ENCODE results near the gene VPS13C.

The VPS13C gene

GRCh38 chr15:61888074-61888780, 172.0 kb downstream of the VPS13C start:
- peak; percentile 24 to 42 for DNase-seq (ENCODE audit: low read depth in 2 of 2)
- no peak overlapping the region for H3K4me3 ChIP-seq (replicated peaks in 1 of 2; ENCODE audit: low read depth in 2 of 2, low read length in 2 of 2)
- no peak for TF ChIP-seq CTCF (IDR thresholded peaks at IDR 0.05; ENCODE audit: low read depth, low read length)

GRCh38 chr15:61880084-61880483, 180.2 kb downstream of the VPS13C start:
- no peak for TF ChIP-seq CTCF (IDR thresholded peaks at IDR 0.05; ENCODE audit: low read depth, low read length)
- no peak overlapping the region for H3K4me3 ChIP-seq (replicated peaks in 1 of 2; ENCODE audit: low read depth in 2 of 2, low read length in 2 of 2)
- DNase-seq (ENCODE audit: low read depth in 2 of 2), result no peak

- TF ChIP-seq CTCF (IDR thresholded peaks at IDR 0.05; ENCODE audit: low read depth, low read length), result no peak
- DNase-seq (ENCODE audit: low read depth in 2 of 2), result no peak
- no peak overlapping the region for H3K4me3 ChIP-seq (replicated peaks in 1 of 2; ENCODE audit: low read depth in 2 of 2, low read length in 2 of 2)
Measured at GRCh38 chr15:61879219-61879618, 181.0 kb downstream of the VPS13C start.

- peak; percentile 44 for TF ChIP-seq CTCF (IDR thresholded peaks at IDR 0.05; ENCODE audit: low read depth, low read length)
- DNase-seq (ENCODE audit: low read depth in 2 of 2), result peak; percentile 45 to 58
- H3K4me3 ChIP-seq (replicated peaks in 1 of 2; ENCODE audit: low read depth in 2 of 2, low read length in 2 of 2), result no peak overlapping the region
Measured at GRCh38 chr15:61871926-61872522, 188.2 kb downstream of the VPS13C start.

GRCh38 chr15:61869656-61870055, 190.6 kb downstream of the VPS13C start:
- no peak for TF ChIP-seq CTCF (IDR thresholded peaks at IDR 0.05; ENCODE audit: low read depth, low read length)
- DNase-seq (ENCODE audit: low read depth in 2 of 2), result no peak

GRCh38 chr15:61861962-61862361, 198.3 kb downstream of the VPS13C start:
- TF ChIP-seq CTCF (IDR thresholded peaks at IDR 0.05; ENCODE audit: low read depth, low read length), result no peak
- DNase-seq (ENCODE audit: low read depth in 2 of 2), result no peak
- no peak overlapping the region for H3K4me3 ChIP-seq (replicated peaks in 1 of 2; ENCODE audit: low read depth in 2 of 2, low read length in 2 of 2)

More at GRCh38 chr15:61869656-61870055, 190.6 kb downstream of the VPS13C start:
- H3K4me3 ChIP-seq (replicated peaks in 1 of 2; ENCODE audit: low read depth in 2 of 2, low read length in 2 of 2), result no peak overlapping the region

Data from cardiac fibroblast (primary cell).